Panc1 (cell line): ENCODE results near the gene PARD6B. TPM values are rescaled to one million over a fixed set of nuclear protein-coding genes. Genes with fewer than 3 reads are reported as not detected.

Source experiments
- ATAC-seq: fragments of 200-7000 bp; cut with Tn5 transposase; 2 replicates; pipeline ENCODE4 v1.9.1; 2020; ENCODE audit warnings: mild to moderate bottlenecking, moderate library complexity
- BruUV-seq: library from RNA; stranded (reverse); fragments of 400-500 nt; replicated peaks from 2 replicates; lab custom pipeline; 2021; lab: Mats Ljungman, UMichigan
- CTCF ChIA-PET: fragments of 300-600 bp; sonication (Branson Sonifier 250); formaldehyde crosslinking; loops from one replicate; lab custom pipeline; 2022; ENCODE audit warnings: antibody characterized with exemption; lab: Charles Lee
- POLR2A ChIA-PET: fragments of 300-600 bp; sonication (Branson Sonifier 250); formaldehyde crosslinking; loops from one replicate; lab custom pipeline; 2022; ENCODE audit warnings: antibody characterized with exemption; lab: Charles Lee
- DNase-seq: peaks from one replicate; pipeline ENCODE4 v3.0.0-alpha.2; 2010; ENCODE audit warnings: low read depth, low spot score
- H3K27ac ChIP-seq: 2 replicates; pipeline ENCODE4 v1.5.1; 2011; ENCODE audit warnings: mild to moderate bottlenecking, low read length, inconsistent platforms
- H3K27me3 ChIP-seq: fragments of 200-500 bp; sonication (Bioruptor generic); 2 replicates; pipeline ENCODE4 v1.6.0; 2014; ENCODE audit warnings: low read length, inconsistent platforms; ENCODE audit not compliant: control insufficient read depth, insufficient read depth
- H3K36me3 ChIP-seq: fragments of 200-500 bp; sonication (Bioruptor generic); 2 replicates; pipeline ENCODE4 v1.5.1; 2014; ENCODE audit warnings: inconsistent platforms, mild to moderate bottlenecking, low read length, moderate library complexity; ENCODE audit not compliant: control insufficient read depth, insufficient read depth
- H3K4me1 ChIP-seq: 2 replicates; pipeline ENCODE4 v1.5.1; 2011; ENCODE audit warnings: inconsistent platforms, mild to moderate bottlenecking, low read length, moderate library complexity; ENCODE audit not compliant: control insufficient read depth, insufficient read depth
- H3K4me3 ChIP-seq, 2 experiments: 2 replicates each; pipeline ENCODE4 v1.5.1; 2011 to 2012; ENCODE audit warnings: low read depth in 2 of 2, low read length in 2 of 2, mild to moderate bottlenecking in 2 of 2, inconsistent platforms in 1 of 2, moderate library complexity in 1 of 2
- H3K9me3 ChIP-seq: fragments of 200-500 bp; sonication (Bioruptor generic); 2 replicates; pipeline ENCODE4 v1.5.1; 2014; ENCODE audit warnings: low read depth, mild to moderate bottlenecking, inconsistent platforms, low read length, moderate library complexity; ENCODE audit not compliant: control insufficient read depth, insufficient read depth
- POLR2AphosphoS5 ChIP-seq: IDR thresholded peaks from 2 replicates; pipeline ENCODE4 v1.6.1; 2012; ENCODE audit warnings: mild to moderate bottlenecking, low read depth, low read length, moderate library complexity
- SIN3A ChIP-seq: IDR thresholded peaks from 2 replicates; pipeline ENCODE4 v1.6.1; 2012; ENCODE audit warnings: low read depth, mild to moderate bottlenecking, low read length, moderate library complexity, borderline replicate concordance; ENCODE audit not compliant: insufficient read depth
- in situ Hi-C: cut with HindIII; loops from 2 replicates; pipeline ENCODE4 v1.10.0; 2016; ENCODE audit warnings: low sequenced_read_pairs, low pct_unique_long_range_greater_than_20kb
- intact Hi-C: fragments of 100-400 bp; cut with micrococcal nuclease; formaldehyde crosslinking; loops from one replicate; pipeline ENCODE4 v1.10.0; 2022; ENCODE audit not compliant: unreplicated experiment
- total RNA-seq: library from RNA; stranded (reverse); gene quantifications from one replicate; pipeline ENCODE4 v1.2.1, GENCODE V29; 2021; ENCODE audit not compliant: unreplicated experiment
- TF ChIP-seq, protein P1 (sequence below), 2 experiments: IDR thresholded peaks; 2 replicates each; pipeline ENCODE4 v1.6.1; 2011 to 2012; ENCODE audit warnings: low read depth in 2 of 2, control low read depth in 1 of 2, low read length in 1 of 2, mild to moderate bottlenecking in 1 of 2, moderate library complexity in 1 of 2; ENCODE audit not compliant: insufficient read depth in 1 of 2

PARD6B gene
- total RNA-seq, 1 experiment from 2014 or later: 132 TPM

DNA sequence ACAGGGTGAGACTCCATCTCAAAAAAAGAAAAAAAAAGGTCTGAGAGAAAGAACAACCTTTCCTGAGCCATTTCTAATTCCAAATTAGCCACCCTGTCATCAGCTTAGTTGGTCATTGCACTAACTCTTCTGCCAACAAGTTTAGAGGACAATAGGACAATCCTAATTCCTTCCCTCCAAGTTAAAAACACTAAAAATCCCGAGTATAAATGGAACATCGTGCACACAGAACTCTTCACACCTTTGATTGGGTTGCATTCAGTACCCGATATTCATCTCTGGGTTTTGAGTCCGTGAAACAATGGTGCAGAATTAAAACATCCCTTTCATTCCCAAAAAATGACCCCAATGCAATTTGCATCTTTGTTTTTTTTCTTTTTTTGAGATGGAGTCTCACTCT lies 23.0 kb downstream of the PARD6B start:
- no TSS peak for BruUV-seq
- intact Hi-C loops (no loop called here), in situ Hi-C loops (no loop called here)
- no peaks in the 10 kb centered on the region for H3K27me3 ChIP-seq
- TF ChIP-seq SIN3A: no peak
- TF ChIP-seq POLR2AphosphoS5: peak; percentile 84
- ChIA-PET POLR2A (interaction anchor here (0.6 to 0.8 kb wide), 2 partner anchors 31 to 93 kb away, joined by 3 to 5 read pairs; no protein-coding TSS in a partner anchor), CTCF (no interaction called here)
- DNase-seq (no peak), ATAC-seq (0 out of 2 replicates have a peak, but pooled peaks have one; percentile 8)
- peak overlapping the region; percentile 99 for H3K27ac ChIP-seq
- H3K36me3 ChIP-seq: peaks cover 27% of the 10 kb centered on the region
- no peaks in the 10 kb centered on the region for H3K9me3 ChIP-seq
- peaks cover 73% of the 10 kb centered on the region for H3K4me1 ChIP-seq
- H3K4me3 ChIP-seq: no peak overlapping the region

DNA sequence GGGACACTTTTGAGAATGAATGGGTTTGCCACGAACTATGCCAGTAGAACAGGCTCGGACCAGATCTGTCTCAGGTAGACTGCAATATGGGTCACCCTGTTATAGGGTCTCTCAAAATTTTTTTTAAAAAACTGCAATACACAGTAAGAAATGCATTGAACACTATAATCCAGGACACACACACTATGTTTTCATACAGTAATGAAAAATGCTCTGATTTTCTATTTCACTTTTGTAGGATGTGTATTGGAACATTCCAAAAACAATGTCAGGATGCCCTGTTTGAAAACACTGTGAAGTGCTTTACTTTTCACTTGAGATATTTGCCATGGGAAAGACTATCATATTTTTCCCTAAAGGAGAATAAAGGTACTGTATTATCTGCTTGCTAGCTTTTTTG lies 25.1 kb downstream of the PARD6B start:
- H3K27ac ChIP-seq: peak overlapping the region; percentile 99
- peaks cover 71% of the 10 kb centered on the region for H3K4me1 ChIP-seq
- CTCF ChIA-PET: interaction anchor here (0.7 to 1.0 kb wide), 2 partner anchors 32 to 121 kb away, joined by 3 to 4 read pairs; no protein-coding TSS in a partner anchor

DNA sequence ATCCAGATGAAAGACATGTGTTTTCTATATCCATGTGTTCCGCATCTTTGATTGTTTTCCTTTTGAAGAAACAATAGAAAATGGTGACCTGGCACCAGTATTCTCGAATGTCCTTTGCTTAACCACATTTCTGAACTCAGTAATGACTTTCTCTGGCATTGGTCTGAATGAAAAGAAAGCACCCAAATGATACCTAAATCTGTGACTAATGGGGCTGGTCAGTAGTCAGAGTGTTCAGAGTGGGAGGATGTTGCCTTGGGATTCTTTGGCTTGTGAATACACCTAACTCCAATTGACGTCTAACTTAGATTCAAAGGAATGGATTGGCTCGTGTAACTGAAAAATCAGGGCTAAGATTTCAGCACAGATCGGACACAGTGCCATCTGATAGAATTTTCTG lies 27.1 kb downstream of the PARD6B start:
- Histone ChIP-seq H3K36me3 (no peaks in the 10 kb centered on the region; the same call in 1 of the 2 replicates), H3K4me1 (peaks cover 72% of the 10 kb centered on the region), H3K27me3 (no peaks in the 10 kb centered on the region), H3K4me3 (no peak overlapping the region), H3K9me3 (no peaks in the 10 kb centered on the region), H3K27ac (peak overlapping the region; percentile 99)
- POLR2A ChIA-PET: no interaction called here
- CTCF ChIA-PET: interaction anchor here (0.6 kb wide), 1 partner anchor 95 kb away, joined by 4 read pairs; no protein-coding TSS in a partner anchor
- BruUV-seq: no TSS peak
- in situ Hi-C loops: no loop called here
- TF ChIP-seq, protein P1, sequence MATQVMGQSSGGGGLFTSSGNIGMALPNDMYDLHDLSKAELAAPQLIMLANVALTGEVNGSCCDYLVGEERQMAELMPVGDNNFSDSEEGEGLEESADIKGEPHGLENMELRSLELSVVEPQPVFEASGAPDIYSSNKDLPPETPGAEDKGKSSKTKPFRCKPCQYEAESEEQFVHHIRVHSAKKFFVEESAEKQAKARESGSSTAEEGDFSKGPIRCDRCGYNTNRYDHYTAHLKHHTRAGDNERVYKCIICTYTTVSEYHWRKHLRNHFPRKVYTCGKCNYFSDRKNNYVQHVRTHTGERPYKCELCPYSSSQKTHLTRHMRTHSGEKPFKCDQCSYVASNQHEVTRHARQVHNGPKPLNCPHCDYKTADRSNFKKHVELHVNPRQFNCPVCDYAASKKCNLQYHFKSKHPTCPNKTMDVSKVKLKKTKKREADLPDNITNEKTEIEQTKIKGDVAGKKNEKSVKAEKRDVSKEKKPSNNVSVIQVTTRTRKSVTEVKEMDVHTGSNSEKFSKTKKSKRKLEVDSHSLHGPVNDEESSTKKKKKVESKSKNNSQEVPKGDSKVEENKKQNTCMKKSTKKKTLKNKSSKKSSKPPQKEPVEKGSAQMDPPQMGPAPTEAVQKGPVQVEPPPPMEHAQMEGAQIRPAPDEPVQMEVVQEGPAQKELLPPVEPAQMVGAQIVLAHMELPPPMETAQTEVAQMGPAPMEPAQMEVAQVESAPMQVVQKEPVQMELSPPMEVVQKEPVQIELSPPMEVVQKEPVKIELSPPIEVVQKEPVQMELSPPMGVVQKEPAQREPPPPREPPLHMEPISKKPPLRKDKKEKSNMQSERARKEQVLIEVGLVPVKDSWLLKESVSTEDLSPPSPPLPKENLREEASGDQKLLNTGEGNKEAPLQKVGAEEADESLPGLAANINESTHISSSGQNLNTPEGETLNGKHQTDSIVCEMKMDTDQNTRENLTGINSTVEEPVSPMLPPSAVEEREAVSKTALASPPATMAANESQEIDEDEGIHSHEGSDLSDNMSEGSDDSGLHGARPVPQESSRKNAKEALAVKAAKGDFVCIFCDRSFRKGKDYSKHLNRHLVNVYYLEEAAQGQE (IDR thresholded peaks at IDR 0.05; ENCODE audit: insufficient read depth in 1 of 2, low read depth in 2 of 2, low read length in 1 of 2): no peak
- TF ChIP-seq POLR2AphosphoS5: peak; percentile 38; the same call in 1 of the 2 replicates
- DNase-seq: no peak
- intact Hi-C loops: no loop called here
- ATAC-seq: no peak

More for the DNA sequence above, 25.1 kb downstream of the PARD6B start:
- BruUV-seq: no TSS peak
- H3K9me3 ChIP-seq: no peaks in the 10 kb centered on the region
- POLR2A ChIA-PET: no interaction called here
- no peak for ATAC-seq
- H3K36me3 ChIP-seq: peaks cover 17% of the 10 kb centered on the region
- no peaks in the 10 kb centered on the region for H3K27me3 ChIP-seq
- in situ Hi-C loops: no loop called here
- TF ChIP-seq POLR2AphosphoS5: peak; percentile 67
- no peak for TF ChIP-seq SIN3A
- DNase-seq: no peak
- intact Hi-C loops: no loop called here
- no peak overlapping the region for H3K4me3 ChIP-seq
